ENCODE measurements around the gene THYN1. TPM values are rescaled to one million over a fixed set of nuclear protein-coding genes. Genes with fewer than 3 reads are reported as not detected.
"Not testable (repeated sequence)": the region's sequence is repeated elsewhere in the genome, so short reads cannot be mapped to it uniquely, and the experiment has no call there.

Gene THYN1
- total RNA-seq, 1 donor from 2014 or later: 33.7 TPM

DNA sequence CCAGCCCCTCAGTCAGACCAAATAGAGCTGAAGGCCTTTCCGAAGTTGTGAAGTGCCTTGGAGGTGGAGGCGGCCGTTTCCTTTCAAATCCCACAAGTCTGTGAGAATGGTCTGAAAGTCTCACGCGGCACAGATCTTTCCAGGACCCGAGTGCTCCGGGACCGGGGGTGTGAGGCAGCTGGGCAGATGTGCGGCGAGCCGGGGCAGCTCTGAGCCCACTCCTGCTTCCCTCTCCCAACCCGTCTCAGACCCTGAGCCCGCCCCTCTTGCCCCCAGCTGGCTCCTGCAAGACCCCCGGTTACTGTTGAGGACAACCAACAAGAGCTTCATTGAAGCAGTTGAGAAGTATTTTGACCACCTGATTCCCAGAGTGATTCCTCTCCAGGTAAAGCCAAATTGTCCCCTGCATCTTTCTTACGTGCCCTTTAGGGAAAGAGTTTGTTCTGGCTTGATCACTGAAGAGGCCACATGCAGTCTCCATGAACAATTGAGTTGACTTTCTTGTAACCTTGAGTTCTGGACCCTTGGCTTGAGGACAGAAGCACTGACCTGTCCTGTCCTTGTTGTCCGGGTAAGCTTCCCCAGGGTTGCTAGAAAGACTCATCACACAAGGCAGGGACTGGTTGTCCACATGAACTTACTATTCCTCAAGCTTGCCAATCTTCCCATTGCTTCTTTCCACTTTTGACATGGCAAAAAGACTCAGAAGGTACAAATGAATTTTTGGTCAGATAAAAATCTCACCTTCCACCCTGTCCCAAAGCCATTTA lies 30.5 kb upstream of the THYN1 start:
- intact Hi-C loops (cut with DNase I): no loop called here
- TF ChIP-seq, protein P1, sequence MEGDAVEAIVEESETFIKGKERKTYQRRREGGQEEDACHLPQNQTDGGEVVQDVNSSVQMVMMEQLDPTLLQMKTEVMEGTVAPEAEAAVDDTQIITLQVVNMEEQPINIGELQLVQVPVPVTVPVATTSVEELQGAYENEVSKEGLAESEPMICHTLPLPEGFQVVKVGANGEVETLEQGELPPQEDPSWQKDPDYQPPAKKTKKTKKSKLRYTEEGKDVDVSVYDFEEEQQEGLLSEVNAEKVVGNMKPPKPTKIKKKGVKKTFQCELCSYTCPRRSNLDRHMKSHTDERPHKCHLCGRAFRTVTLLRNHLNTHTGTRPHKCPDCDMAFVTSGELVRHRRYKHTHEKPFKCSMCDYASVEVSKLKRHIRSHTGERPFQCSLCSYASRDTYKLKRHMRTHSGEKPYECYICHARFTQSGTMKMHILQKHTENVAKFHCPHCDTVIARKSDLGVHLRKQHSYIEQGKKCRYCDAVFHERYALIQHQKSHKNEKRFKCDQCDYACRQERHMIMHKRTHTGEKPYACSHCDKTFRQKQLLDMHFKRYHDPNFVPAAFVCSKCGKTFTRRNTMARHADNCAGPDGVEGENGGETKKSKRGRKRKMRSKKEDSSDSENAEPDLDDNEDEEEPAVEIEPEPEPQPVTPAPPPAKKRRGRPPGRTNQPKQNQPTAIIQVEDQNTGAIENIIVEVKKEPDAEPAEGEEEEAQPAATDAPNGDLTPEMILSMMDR (IDR thresholded peaks at IDR 0.05): no peak
- no peak for DNase-seq
- Histone ChIP-seq H3K9me3 (no peaks in the 10 kb centered on the region), H3K4me1 (no peaks in the 10 kb centered on the region), H3K27me3 (ENCODE audit: low read depth) (peaks cover 20% of the 10 kb centered on the region), H3K4me3 (no peak overlapping the region), H3K36me3 (no peaks in the 10 kb centered on the region), H3K27ac (no peak overlapping the region)
- ATAC-seq: no peak

DNA sequence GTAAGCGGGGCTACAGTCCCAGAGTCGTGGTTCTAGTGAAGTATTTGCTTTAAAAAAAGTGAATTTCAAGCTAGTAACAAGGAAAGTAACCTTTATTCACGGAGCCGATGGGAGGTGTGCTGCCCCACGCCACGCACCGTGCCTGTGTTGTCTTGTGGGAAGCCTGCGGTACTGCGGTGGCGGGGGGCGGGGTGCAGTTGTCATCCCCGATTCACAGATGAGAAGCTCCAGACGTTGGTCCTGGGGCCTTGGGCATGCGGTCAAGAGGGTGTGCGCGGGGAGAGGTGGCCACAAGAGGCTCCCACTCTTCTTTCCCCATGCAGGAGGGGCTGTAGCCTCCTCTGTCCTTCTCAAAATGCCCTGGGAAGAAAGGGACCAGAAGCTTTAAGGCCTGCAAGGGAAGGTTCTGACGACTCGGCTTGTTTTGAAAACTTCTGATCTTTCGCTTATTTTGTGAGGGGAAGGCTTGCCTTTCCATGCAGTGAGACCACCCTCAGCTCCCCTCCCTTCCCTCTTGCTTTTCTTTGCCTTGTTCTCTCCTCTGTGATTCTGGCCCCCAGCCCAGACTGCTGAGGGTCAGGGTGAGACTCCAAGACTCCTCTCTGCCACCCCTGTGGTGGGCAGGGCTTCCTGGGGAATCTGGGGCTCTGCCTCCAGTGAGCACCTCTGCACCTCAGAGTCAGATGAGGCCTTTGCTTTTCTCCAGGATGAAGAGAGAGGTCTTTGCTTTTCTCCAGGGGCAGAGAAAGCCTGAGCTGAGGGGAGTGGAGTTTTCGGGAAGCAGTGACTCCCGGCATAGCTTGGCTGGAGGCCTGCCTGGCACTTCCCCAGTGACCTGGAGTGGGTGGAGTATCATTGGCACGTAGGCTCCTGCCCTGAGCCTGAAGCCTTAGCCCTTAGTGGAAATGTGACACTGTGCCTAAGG lies 29.2 kb upstream of the THYN1 start:
- ATAC-seq (peak; percentile 71 to 88), DNase-seq (no peak)
- Histone ChIP-seq H3K36me3 (no peaks in the 10 kb centered on the region), H3K27me3 (ENCODE audit: low read depth) (peaks cover 33% of the 10 kb centered on the region), H3K9me3 (no peaks in the 10 kb centered on the region), H3K4me3 (no peak overlapping the region), H3K27ac (no peak overlapping the region), H3K4me1 (no peaks in the 10 kb centered on the region)
- TF ChIP-seq, protein P1 (IDR thresholded peaks at IDR 0.05): no peak
- intact Hi-C loops (cut with DNase I): no loop called here

- H3K9me3 ChIP-seq; DNase-seq; intact Hi-C loops (cut with DNase I); H3K36me3 ChIP-seq; H3K4me3 ChIP-seq; H3K27ac ChIP-seq; H3K4me1 ChIP-seq: not testable (repeated sequence)
- H3K27me3 ChIP-seq (ENCODE audit: low read depth): peaks cover 40% of the 10 kb centered on the region
- ATAC-seq: peak in 1 of 2 donors; percentile 8
Observed at GRCh38 chr11:134281635-134282034, 28.5 kb upstream of the THYN1 start.

GRCh38 chr11:134278356-134278755 lies 25.2 kb upstream of the THYN1 start:
- Histone ChIP-seq H3K4me1 (peaks cover 22% of the 10 kb centered on the region), H3K27ac (no peak overlapping the region), H3K36me3 (no peaks in the 10 kb centered on the region), H3K27me3 (ENCODE audit: low read depth) (peaks cover 73% of the 10 kb centered on the region), H3K4me3 (no peak overlapping the region), H3K9me3 (no peaks in the 10 kb centered on the region)
- TF ChIP-seq, protein P1 (IDR thresholded peaks at IDR 0.05): no peak
- ATAC-seq (no peak), DNase-seq (no peak)
- intact Hi-C loops (cut with DNase I): no loop called here

DNA sequence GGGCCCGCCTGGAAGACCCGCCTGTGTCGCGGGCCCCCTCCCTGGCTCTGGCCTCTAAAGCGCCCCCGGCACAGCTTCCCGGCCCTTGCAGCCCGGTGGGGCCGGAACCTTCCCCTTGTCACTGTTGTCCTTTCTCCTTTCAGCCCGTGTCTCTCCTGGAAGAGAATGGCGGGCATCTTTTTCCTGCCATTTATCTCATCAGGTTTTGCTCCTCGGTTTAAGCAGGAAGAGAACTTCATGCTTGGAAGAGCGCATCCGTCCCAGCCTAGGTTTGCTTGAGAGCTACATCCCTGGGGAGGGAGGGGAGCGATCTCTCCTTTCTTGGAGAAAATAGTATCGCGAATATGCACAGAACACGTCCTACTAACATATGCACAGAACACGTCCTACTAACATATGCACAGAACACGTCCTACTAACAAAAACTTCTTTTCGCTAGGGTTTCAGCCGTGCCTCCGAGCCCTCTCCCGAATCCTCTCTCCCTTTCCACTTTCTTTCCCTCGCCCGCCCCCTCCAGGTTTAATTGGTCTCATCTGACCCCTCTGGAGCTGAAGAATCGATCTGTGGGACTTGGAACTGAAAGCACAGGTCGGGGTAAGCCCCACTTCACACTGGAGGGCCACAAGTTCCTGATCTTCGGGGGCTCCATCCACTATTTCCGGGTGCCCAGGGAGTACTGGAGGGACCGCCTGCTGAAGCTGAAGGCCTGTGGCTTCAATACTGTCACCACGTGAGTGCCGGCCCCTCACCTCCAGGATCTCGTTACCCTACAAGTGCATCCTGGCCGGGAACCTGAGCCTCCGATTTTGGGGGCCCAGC lies 24.2 kb upstream of the THYN1 start:
- TF ChIP-seq, protein P1 (IDR thresholded peaks at IDR 0.05): no peak
- H3K4me1 ChIP-seq: peaks cover 22% of the 10 kb centered on the region
- peaks cover 83% of the 10 kb centered on the region for H3K27me3 ChIP-seq (ENCODE audit: low read depth)
- no peaks in the 10 kb centered on the region for H3K36me3 ChIP-seq
- H3K27ac ChIP-seq: no peak overlapping the region
- no peak for ATAC-seq
- H3K4me3 ChIP-seq: peak overlapping the region; percentile 47
- intact Hi-C loops (cut with DNase I): no loop called here
- no peak for DNase-seq
- H3K9me3 ChIP-seq: no peaks in the 10 kb centered on the region

All from lower lobe of right lung (tissue), 2 donors.